GM13976 (cell line): ENCODE results near the gene PKNOX2.

Experiments
- DNase-seq: peaks from one replicate; pipeline ENCODE4 v3.0.0; 2012; ENCODE audit warnings: low spot score
- in situ Hi-C: fragments of 300-500 bp; cut with MboI; formaldehyde crosslinking; loops from one replicate; pipeline ENCODE4 v1.12.0; 2022; ENCODE audit warnings: low sequenced_read_pairs, mixed read lengths, inconsistent platforms; ENCODE audit not compliant: unreplicated experiment
- TF ChIP-seq, protein P1 (sequence below): IDR thresholded peaks from 2 replicates; pipeline ENCODE4 v1.5.1; 2012; ENCODE audit warnings: borderline replicate concordance, mild to moderate bottlenecking; ENCODE audit not compliant: insufficient read depth; ENCODE audit errors: extremely low read depth, missing control alignments, control extremely low read depth

Gene PKNOX2

DNA sequence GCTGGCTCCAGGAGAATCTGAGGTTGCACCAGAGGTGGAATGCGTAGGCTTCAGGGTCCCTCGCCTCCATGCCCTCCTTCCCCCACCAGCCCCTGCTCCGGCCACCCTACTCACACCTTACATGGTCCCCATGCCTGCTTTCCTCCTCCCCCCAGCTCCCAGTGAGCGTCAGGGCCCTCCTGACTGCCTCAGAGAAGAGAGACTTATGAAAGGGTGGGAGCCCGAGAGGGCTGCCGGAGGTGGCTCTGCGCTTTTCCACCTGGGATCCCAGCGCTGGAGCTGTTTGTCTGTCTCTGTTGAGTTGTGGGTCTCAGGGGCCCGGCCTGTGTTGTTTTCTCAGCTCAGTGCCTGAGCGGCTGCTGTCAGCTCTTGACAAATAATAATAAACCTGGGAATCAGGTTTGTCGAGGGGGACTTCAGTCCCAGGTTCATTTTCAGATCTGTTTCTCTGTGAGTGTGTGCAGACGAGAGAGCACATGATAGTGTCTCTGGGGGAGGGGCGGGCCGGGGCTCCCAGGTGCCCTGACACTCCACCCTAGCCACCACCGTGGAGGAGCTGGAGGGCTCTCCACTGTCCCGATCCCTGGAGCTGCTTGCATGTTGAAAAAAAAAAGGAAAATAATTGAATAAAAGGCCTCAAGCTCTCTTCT lies 177.9 kb downstream of the PKNOX2 start:
- TF ChIP-seq, protein P1, sequence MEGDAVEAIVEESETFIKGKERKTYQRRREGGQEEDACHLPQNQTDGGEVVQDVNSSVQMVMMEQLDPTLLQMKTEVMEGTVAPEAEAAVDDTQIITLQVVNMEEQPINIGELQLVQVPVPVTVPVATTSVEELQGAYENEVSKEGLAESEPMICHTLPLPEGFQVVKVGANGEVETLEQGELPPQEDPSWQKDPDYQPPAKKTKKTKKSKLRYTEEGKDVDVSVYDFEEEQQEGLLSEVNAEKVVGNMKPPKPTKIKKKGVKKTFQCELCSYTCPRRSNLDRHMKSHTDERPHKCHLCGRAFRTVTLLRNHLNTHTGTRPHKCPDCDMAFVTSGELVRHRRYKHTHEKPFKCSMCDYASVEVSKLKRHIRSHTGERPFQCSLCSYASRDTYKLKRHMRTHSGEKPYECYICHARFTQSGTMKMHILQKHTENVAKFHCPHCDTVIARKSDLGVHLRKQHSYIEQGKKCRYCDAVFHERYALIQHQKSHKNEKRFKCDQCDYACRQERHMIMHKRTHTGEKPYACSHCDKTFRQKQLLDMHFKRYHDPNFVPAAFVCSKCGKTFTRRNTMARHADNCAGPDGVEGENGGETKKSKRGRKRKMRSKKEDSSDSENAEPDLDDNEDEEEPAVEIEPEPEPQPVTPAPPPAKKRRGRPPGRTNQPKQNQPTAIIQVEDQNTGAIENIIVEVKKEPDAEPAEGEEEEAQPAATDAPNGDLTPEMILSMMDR = no peak
- no peak for DNase-seq
- in situ Hi-C loops = no loop called here

DNA sequence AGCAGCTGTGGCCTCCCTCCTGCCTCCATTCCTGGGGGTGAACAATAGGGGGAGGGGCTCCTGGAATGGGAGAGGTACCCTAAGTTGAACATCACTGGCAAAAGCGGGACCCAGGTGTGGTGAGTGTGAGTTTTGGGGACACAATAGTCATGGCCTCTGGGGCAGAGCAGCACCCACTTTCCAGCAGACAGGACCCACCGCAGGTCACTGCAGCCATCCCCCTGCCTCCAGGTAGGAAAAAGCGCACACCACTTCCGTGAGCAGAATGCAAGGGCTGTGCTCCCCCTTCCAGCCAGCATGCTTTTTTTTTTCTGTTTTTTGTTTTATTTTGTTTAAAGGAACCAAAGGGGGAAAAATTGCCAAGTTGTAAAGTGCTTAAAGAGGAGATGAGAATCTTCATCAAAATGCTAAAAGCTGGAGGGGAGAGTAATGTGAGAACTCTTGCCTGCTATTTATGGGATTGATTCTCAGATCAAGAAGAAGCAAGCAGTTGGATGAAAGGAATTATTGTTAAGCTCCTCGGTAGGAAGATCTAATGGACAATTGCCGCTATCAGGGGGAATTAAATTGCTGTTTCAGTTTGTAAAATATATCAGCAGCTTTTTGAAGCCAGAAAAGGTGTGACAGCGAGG lies 178.7 kb downstream of the PKNOX2 start:
- no peak for DNase-seq
- in situ Hi-C loops = no loop called here
- TF ChIP-seq, protein P1 = no peak

DNA sequence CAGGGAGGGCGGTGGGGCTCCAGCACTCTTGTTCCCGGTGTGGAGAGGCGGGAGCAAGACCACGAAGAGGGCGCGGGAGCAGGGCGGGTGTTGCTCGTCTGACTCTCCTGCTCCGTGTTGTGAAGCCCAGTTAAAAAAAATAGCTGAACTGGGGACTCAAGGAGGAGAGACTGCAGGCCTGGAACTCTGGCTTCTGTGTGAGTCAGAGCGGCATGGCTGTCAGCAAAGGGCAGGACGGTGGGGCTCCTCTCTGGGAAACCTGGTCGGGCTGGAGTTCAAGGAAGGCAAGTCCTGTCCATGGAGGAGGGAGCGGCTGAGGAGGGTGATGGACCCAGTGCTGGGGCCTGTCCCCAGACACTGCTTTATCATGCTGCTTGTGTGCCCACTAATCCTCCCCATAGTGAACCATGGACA lies 179.2 kb downstream of the PKNOX2 start:
- TF ChIP-seq, protein P1 = no peak
- in situ Hi-C loops = no loop called here
- DNase-seq = no peak

DNA sequence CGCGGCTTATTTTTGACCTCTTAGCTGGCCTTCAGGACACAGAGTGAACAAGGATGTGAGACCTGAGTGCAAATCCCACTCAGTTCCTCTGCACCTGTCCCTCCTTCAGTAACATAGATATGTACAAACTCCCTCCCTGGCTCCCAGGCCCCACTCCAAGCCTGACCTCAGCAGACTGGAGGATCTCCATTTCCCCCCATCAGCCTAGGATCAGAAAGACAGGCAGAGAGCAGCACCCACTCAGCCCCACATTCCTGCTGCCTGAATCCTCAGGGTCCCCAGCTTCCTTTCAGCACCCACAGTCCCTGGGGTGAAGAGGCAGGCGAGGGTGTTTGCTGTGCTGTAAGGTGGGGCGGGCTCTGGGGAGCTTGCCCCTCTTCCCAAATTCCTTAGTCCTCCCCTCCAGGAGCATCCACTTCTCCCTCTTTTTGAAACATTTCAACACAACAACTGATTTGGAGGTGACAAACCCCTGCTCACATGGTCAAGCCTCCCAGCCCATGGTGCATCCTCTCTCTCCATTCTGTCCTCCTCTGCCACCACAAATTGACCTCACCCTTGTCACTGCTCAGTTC lies 180.4 kb downstream of the PKNOX2 start:
- in situ Hi-C loops = no loop called here

DNA sequence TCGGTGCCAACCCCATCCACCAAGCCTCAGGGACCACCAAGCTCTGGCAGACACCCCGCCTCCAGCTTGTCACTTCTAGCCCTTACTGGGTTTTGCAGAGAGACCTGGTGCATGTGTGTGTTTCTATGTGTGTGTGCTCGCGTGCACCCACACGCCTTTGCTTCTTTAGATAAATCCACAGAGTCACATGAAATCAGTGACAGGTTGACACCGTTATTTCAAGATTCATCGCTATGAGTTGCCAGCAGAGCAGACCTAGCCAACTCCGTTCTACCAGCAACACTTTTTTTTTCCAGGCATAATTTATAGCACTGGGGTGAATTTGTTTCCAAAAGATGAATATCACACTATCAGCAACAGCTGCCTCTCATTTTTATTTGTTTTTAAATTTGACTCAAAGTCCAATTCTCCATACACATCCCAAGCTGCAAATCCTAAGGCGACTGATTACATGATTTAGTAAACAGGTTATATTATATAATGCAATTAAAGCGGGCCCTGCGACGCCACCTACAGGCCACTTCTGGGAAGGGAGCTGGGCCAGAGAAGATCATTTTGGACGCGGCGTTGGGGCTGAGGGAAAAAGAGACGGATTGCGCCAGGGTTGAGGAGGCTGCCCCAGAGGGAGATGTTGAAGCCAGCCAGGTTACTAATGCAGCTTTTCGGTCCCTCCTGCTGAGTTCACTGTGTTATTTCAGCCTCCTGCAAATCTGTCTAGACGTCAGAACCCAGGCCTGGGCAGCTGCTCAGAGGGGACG lies 181.0 kb downstream of the PKNOX2 start:
- DNase-seq = peak; percentile 78
- in situ Hi-C loops = no loop called here
- TF ChIP-seq, protein P1 = peak; percentile 66

More for the DNA sequence above, 180.4 kb downstream of the PKNOX2 start:
- TF ChIP-seq, protein P1 = no peak
- no peak for DNase-seq

DNA sequence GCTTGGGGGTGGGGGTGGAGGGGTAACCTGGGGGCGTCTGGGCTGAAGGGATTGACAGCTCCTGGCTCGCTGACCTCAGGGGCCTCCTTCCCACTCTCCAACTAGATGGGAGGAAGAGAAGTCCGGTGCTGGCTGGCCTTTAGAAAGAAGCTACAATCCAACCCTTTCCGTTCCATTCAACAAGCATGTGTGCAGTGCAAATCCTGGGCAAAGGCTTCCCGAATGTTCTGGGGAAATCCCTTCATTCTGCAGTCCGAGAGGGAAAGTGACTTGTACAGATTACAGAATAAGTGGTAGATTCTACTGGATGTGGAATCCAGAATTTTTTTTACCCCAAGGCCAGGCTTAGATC lies 181.6 kb downstream of the PKNOX2 start:
- TF ChIP-seq, protein P1 = no peak
- in situ Hi-C loops = no loop called here
- DNase-seq = no peak
